ENCODE data around the gene PTAR1.

The PTAR1 gene

DNA sequence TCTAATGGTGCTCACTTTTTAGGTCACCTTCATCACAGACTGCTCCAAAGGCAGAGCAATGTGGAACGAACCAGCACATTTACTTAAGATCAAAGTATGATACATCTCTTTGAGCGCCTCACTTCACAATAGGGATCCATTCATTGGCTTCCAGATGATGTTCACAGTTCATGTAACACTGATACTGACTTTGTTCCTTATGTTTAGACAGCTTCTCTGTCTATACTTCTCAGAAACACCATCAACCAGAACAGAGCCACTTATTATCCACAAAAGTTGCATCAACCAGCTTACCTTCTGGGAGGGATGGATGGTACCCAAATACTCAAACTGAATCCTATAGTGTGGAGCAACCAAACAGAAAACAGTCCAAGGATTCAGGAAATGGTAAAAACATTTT is 4.6 kb downstream of the PTAR1 start:
- H3K4me3 ChIP-seq (replicated peaks; ENCODE audit: insufficient read depth, low read length) = no peak overlapping the region
- no peaks in the 10 kb centered on the region for H3K27me3 ChIP-seq (ENCODE audit: insufficient read depth, poor library complexity, severe bottlenecking)
- no peak overlapping the region for H3K27ac ChIP-seq (replicated peaks)
- TF ChIP-seq SPI1 (IDR thresholded peaks at IDR 0.05; ENCODE audit: borderline replicate concordance, low read depth) = no peak
- TF ChIP-seq, protein P1, sequence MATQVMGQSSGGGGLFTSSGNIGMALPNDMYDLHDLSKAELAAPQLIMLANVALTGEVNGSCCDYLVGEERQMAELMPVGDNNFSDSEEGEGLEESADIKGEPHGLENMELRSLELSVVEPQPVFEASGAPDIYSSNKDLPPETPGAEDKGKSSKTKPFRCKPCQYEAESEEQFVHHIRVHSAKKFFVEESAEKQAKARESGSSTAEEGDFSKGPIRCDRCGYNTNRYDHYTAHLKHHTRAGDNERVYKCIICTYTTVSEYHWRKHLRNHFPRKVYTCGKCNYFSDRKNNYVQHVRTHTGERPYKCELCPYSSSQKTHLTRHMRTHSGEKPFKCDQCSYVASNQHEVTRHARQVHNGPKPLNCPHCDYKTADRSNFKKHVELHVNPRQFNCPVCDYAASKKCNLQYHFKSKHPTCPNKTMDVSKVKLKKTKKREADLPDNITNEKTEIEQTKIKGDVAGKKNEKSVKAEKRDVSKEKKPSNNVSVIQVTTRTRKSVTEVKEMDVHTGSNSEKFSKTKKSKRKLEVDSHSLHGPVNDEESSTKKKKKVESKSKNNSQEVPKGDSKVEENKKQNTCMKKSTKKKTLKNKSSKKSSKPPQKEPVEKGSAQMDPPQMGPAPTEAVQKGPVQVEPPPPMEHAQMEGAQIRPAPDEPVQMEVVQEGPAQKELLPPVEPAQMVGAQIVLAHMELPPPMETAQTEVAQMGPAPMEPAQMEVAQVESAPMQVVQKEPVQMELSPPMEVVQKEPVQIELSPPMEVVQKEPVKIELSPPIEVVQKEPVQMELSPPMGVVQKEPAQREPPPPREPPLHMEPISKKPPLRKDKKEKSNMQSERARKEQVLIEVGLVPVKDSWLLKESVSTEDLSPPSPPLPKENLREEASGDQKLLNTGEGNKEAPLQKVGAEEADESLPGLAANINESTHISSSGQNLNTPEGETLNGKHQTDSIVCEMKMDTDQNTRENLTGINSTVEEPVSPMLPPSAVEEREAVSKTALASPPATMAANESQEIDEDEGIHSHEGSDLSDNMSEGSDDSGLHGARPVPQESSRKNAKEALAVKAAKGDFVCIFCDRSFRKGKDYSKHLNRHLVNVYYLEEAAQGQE (IDR thresholded peaks at IDR 0.05; ENCODE audit: insufficient replicate concordance, low read depth) = no peak
- no peak for TF ChIP-seq POLR2AphosphoS5 (IDR thresholded peaks at IDR 0.05; ENCODE audit: low read depth)
- no peak for TF ChIP-seq GABPA (IDR thresholded peaks at IDR 0.05; ENCODE audit: low read depth)
- TF ChIP-seq, protein P2, sequence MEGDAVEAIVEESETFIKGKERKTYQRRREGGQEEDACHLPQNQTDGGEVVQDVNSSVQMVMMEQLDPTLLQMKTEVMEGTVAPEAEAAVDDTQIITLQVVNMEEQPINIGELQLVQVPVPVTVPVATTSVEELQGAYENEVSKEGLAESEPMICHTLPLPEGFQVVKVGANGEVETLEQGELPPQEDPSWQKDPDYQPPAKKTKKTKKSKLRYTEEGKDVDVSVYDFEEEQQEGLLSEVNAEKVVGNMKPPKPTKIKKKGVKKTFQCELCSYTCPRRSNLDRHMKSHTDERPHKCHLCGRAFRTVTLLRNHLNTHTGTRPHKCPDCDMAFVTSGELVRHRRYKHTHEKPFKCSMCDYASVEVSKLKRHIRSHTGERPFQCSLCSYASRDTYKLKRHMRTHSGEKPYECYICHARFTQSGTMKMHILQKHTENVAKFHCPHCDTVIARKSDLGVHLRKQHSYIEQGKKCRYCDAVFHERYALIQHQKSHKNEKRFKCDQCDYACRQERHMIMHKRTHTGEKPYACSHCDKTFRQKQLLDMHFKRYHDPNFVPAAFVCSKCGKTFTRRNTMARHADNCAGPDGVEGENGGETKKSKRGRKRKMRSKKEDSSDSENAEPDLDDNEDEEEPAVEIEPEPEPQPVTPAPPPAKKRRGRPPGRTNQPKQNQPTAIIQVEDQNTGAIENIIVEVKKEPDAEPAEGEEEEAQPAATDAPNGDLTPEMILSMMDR (IDR thresholded peaks at IDR 0.05; ENCODE audit: insufficient read depth, low read length) = no peak
- no peak for DNase-seq (ENCODE audit: low read depth in 1 of 2, low spot score in 1 of 2)

DNA sequence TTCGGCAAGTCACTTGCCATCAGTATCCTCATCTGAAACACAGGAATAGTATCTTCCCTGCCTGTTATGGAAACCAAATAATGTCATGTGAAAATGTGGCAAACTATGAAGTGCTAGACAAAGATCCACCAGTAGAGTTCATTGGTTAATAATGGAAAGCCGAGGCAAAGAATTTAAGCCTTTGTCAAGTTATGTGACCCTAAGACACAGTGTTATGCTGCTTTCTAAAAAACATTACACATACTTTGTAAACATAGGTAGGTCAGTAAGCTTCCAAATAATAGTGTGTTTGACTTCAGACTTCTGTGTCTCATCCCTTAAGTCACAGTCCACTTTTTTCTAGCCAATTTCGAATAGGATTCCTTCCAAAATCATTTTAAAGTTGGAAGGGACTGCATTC is 6.0 kb downstream of the PTAR1 start:
- no peak overlapping the region for H3K27ac ChIP-seq (replicated peaks)
- H3K4me3 ChIP-seq (replicated peaks; ENCODE audit: insufficient read depth, low read length) = no peak overlapping the region
- TF ChIP-seq, protein P1 (IDR thresholded peaks at IDR 0.05; ENCODE audit: insufficient replicate concordance, low read depth) = no peak
- TF ChIP-seq, protein P2 (IDR thresholded peaks at IDR 0.05; ENCODE audit: insufficient read depth, low read length) = no peak
- TF ChIP-seq SPI1 (IDR thresholded peaks at IDR 0.05; ENCODE audit: borderline replicate concordance, low read depth) = no peak
- no peak for TF ChIP-seq GABPA (IDR thresholded peaks at IDR 0.05; ENCODE audit: low read depth)
- no peak for TF ChIP-seq POLR2AphosphoS5 (IDR thresholded peaks at IDR 0.05; ENCODE audit: low read depth)
- DNase-seq (ENCODE audit: low read depth in 1 of 2, low spot score in 1 of 2) = no peak
- H3K27me3 ChIP-seq (ENCODE audit: insufficient read depth, poor library complexity, severe bottlenecking) = no peaks in the 10 kb centered on the region

DNA sequence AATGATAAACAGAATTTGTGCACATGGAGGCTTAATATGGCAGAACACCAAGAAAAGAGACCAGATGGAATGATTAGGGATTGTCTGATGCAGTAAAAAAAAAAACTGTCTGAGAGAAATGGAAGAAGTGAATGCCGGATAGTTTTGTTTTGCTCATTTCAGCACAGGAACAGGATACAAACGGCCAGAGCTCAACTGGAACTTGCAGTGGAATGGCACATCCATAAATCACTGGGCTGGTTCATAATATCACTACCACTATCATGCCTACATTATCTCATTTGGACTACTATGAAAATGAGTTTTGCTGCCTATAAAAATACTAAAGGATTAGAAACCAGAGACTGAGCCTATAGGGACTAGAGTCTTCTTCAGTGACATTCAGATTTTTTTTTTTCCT is 9.7 kb downstream of the PTAR1 start:
- H3K27me3 ChIP-seq (ENCODE audit: insufficient read depth, poor library complexity, severe bottlenecking) = no peaks in the 10 kb centered on the region
- no peak for TF ChIP-seq GABPA (IDR thresholded peaks at IDR 0.05; ENCODE audit: low read depth)
- TF ChIP-seq, protein P2 (IDR thresholded peaks at IDR 0.05; ENCODE audit: insufficient read depth, low read length) = no peak
- TF ChIP-seq, protein P1 (IDR thresholded peaks at IDR 0.05; ENCODE audit: insufficient replicate concordance, low read depth) = no peak
- TF ChIP-seq SPI1 (IDR thresholded peaks at IDR 0.05; ENCODE audit: borderline replicate concordance, low read depth) = no peak
- TF ChIP-seq POLR2AphosphoS5 (IDR thresholded peaks at IDR 0.05; ENCODE audit: low read depth) = no peak
- no peak for DNase-seq (ENCODE audit: low read depth in 1 of 2, low spot score in 1 of 2)
- H3K27ac ChIP-seq (replicated peaks) = no peak overlapping the region
- H3K4me3 ChIP-seq (replicated peaks; ENCODE audit: insufficient read depth, low read length) = no peak overlapping the region
